Neural progenitor cell (in vitro differentiated cells): Measurements from ENCODE around the gene EDIL3. TPM values are rescaled to one million over a fixed set of nuclear protein-coding genes. Genes with fewer than 3 reads are reported as not detected.
"Not testable (repeated sequence)": the region's sequence is repeated elsewhere in the genome, so short reads cannot be mapped to it uniquely, and the experiment has no call there.

ENCODE experiments used
- DNase-seq: peaks from one replicate; pipeline ENCODE4 v3.0.0-alpha.2; 2016; ENCODE audit warnings: low spot score
- H2AFZ ChIP-seq: fragments of 200-600 bp; sonication (generic); replicated peaks from 2 replicates; pipeline ENCODE4 v1.6.1; 2016; ENCODE audit warnings: antibody characterized with exemption
- H3F3A ChIP-seq: fragments of 200-600 bp; sonication (generic); 2 replicates; pipeline ENCODE4 v1.6.1; 2016; ENCODE audit warnings: antibody characterized with exemption, low read depth
- H3K27ac ChIP-seq: fragments of 200-600 bp; sonication (generic); 2 replicates; pipeline ENCODE4 v1.5.1; 2016; ENCODE audit warnings: mild to moderate bottlenecking
- H3K27me3 ChIP-seq: fragments of 200-600 bp; sonication (generic); 2 replicates; pipeline ENCODE4 v1.6.1; 2016; ENCODE audit warnings: mild to moderate bottlenecking, moderate library complexity
- H3K36me3 ChIP-seq: fragments of 200-600 bp; sonication (generic); 2 replicates; pipeline ENCODE4 v1.5.1; 2016
- H3K4me1 ChIP-seq: fragments of 200-600 bp; sonication (generic); 2 replicates; pipeline ENCODE4 v1.6.1; 2016; ENCODE audit warnings: mixed run types
- H3K4me2 ChIP-seq: fragments of 200-600 bp; sonication (generic); 2 replicates; pipeline ENCODE4 v1.6.1; 2016
- H3K4me3 ChIP-seq: fragments of 200-600 bp; sonication (generic); 2 replicates; pipeline ENCODE4 v1.5.1; 2016
- H3K79me2 ChIP-seq: fragments of 200-600 bp; sonication (generic); 2 replicates; pipeline ENCODE4 v1.6.1; 2016; ENCODE audit warnings: low read depth
- H3K9ac ChIP-seq: fragments of 200-600 bp; sonication (generic); 2 replicates; pipeline ENCODE4 v1.6.1; 2016
- H3K9me3 ChIP-seq: fragments of 200-600 bp; sonication (generic); 2 replicates; pipeline ENCODE4 v1.5.1; 2016; ENCODE audit warnings: low read depth
- H4K20me1 ChIP-seq: fragments of 200-600 bp; sonication (generic); 2 replicates; pipeline ENCODE4 v1.6.1; 2016; ENCODE audit warnings: low read depth
- H3K27ac Mint-ChIP-seq: 3 replicates; pipeline ENCODE4 v1.8.0; 2021; ENCODE audit warnings: mixed read lengths
- H3K27me3 Mint-ChIP-seq: 2 replicates; pipeline ENCODE4 v1.8.0; 2022; ENCODE audit warnings: low read depth, mild to moderate bottlenecking, inconsistent platforms, moderate library complexity, mixed read lengths; ENCODE audit not compliant: insufficient read depth
- H3K36me3 Mint-ChIP-seq: 3 replicates; pipeline ENCODE4 v1.8.0; 2021; ENCODE audit warnings: mixed read lengths
- H3K4me1 Mint-ChIP-seq: 3 replicates; pipeline ENCODE4 v1.8.0; 2021; ENCODE audit warnings: mixed read lengths
- H3K4me3 Mint-ChIP-seq: 3 replicates; pipeline ENCODE4 v1.8.0; 2021; ENCODE audit warnings: mild to moderate bottlenecking, moderate library complexity, mixed read lengths
- H3K9me3 Mint-ChIP-seq: 3 replicates; pipeline ENCODE4 v1.8.0; 2020; ENCODE audit warnings: mixed read lengths
- EZH2 ChIP-seq: fragments of 200-600 bp; sonication (generic); IDR thresholded peaks from 2 replicates; pipeline ENCODE4 v1.6.1; 2017; ENCODE audit warnings: antibody characterized with exemption, mild to moderate bottlenecking, moderate library complexity
- EZH2phosphoT487 ChIP-seq: fragments of 200-600 bp; sonication (generic); IDR thresholded peaks from 2 replicates; pipeline ENCODE4 v1.6.1; 2017; ENCODE audit warnings: antibody characterized with exemption
- total RNA-seq: library from RNA; depleted of rRNA; stranded (reverse); fragments of >200 nt; gene quantifications from 2 replicates; pipeline ENCODE4 v1.2.3, GENCODE V29; 2015; ENCODE audit warnings: low replicate concordance
- TF ChIP-seq, protein P1 (sequence below): fragments of 200-600 bp; sonication (generic); IDR thresholded peaks from 2 replicates; pipeline ENCODE4 v1.5.1; 2017; ENCODE audit warnings: antibody characterized with exemption, mild to moderate bottlenecking

EDIL3 gene
- total RNA-seq, 1 donor from 2014 or later: 13.8 TPM

- H3K36me3 Mint-ChIP-seq: no peaks in the 10 kb centered on the region
- Histone ChIP-seq H3K9ac (no peak overlapping the region), H3F3A (no peaks in the 10 kb centered on the region), H3K4me1 (no peaks in the 10 kb centered on the region), H3K79me2 (no peaks in the 10 kb centered on the region), H3K4me2 (no peak overlapping the region), H4K20me1 (no peaks in the 10 kb centered on the region), H3K27ac (no peak overlapping the region), H3K4me3 (no peak overlapping the region), H3K36me3 (peaks cover 3% of the 10 kb centered on the region), H3K9me3 (peaks cover 5% of the 10 kb centered on the region), H3K27me3 (no peaks in the 10 kb centered on the region), H2AFZ (no peak overlapping the region)
- TF ChIP-seq EZH2 (no peak), EZH2phosphoT487 (no peak)
- TF ChIP-seq, protein P1, sequence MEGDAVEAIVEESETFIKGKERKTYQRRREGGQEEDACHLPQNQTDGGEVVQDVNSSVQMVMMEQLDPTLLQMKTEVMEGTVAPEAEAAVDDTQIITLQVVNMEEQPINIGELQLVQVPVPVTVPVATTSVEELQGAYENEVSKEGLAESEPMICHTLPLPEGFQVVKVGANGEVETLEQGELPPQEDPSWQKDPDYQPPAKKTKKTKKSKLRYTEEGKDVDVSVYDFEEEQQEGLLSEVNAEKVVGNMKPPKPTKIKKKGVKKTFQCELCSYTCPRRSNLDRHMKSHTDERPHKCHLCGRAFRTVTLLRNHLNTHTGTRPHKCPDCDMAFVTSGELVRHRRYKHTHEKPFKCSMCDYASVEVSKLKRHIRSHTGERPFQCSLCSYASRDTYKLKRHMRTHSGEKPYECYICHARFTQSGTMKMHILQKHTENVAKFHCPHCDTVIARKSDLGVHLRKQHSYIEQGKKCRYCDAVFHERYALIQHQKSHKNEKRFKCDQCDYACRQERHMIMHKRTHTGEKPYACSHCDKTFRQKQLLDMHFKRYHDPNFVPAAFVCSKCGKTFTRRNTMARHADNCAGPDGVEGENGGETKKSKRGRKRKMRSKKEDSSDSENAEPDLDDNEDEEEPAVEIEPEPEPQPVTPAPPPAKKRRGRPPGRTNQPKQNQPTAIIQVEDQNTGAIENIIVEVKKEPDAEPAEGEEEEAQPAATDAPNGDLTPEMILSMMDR: no peak
- no peaks in the 10 kb centered on the region for H3K9me3 Mint-ChIP-seq
- H3K4me3 Mint-ChIP-seq: no peak overlapping the region
- H3K27me3 Mint-ChIP-seq: no peaks in the 10 kb centered on the region
- no peaks in the 10 kb centered on the region for H3K4me1 Mint-ChIP-seq
- DNase-seq: no peak
- H3K27ac Mint-ChIP-seq: no peak overlapping the region
These were observed 57.1 kb downstream of the EDIL3 start for GRCh38 chr5:84327591-84327990.

- Histone ChIP-seq H3K27ac (no peak overlapping the region), H2AFZ (no peak overlapping the region), H3K4me3 (no peak overlapping the region), H3K36me3 (peaks cover 3% of the 10 kb centered on the region), H3K9me3 (peaks cover 12% of the 10 kb centered on the region), H3K4me1 (no peaks in the 10 kb centered on the region), H3F3A (no peaks in the 10 kb centered on the region), H3K27me3 (no peaks in the 10 kb centered on the region), H3K9ac (no peak overlapping the region), H4K20me1 (no peaks in the 10 kb centered on the region), H3K4me2 (no peak overlapping the region), H3K79me2 (no peaks in the 10 kb centered on the region)
- no peak for DNase-seq
- H3K36me3 Mint-ChIP-seq: no peaks in the 10 kb centered on the region
- no peak overlapping the region for H3K27ac Mint-ChIP-seq
- TF ChIP-seq EZH2: no peak
- TF ChIP-seq EZH2phosphoT487: no peak
- TF ChIP-seq, protein P1: no peak
- no peaks in the 10 kb centered on the region for H3K27me3 Mint-ChIP-seq
- no peaks in the 10 kb centered on the region for H3K4me1 Mint-ChIP-seq
- no peak overlapping the region for H3K4me3 Mint-ChIP-seq
- peaks cover 15% of the 10 kb centered on the region for H3K9me3 Mint-ChIP-seq
These were observed 62.0 kb downstream of the EDIL3 start for GRCh38 chr5:84322646-84323045.

- not testable (repeated sequence) for H3K36me3 Mint-ChIP-seq, H3K9ac ChIP-seq, H3K79me2 ChIP-seq, H3K27ac Mint-ChIP-seq, H3K27me3 Mint-ChIP-seq, H3K36me3 ChIP-seq, H4K20me1 ChIP-seq, H3K4me3 Mint-ChIP-seq, H2AFZ ChIP-seq, H3K27ac ChIP-seq, H3K27me3 ChIP-seq, H3K4me1 Mint-ChIP-seq, H3K4me1 ChIP-seq, H3K9me3 ChIP-seq, H3F3A ChIP-seq, H3K4me3 ChIP-seq, H3K4me2 ChIP-seq, DNase-seq
- H3K9me3 Mint-ChIP-seq: peaks cover 17% of the 10 kb centered on the region
These were observed 66.9 kb downstream of the EDIL3 start for GRCh38 chr5:84317826-84318225.

DNA sequence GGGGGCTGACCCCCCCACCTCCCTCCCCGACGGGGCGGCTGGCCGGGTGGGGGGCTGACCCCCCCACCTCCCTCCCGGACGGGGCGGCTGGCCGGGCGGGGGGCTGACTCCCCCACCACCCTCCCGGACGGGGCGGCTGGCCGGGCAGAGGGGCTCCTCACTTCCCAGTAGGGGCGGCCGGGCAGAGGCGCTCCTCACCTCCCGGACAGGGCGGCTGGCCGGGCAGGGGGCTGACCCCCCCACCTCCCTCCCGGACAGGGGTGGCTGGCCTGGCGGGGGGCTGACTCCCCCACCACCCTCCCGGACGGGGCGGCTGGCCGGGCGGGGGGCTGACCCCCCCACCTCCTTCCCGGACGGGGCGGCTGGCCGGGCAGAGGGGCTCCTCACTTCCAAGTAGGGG, 72.4 kb downstream of the EDIL3 start:
- H3K27ac ChIP-seq, H3K9me3 Mint-ChIP-seq, H3K9ac ChIP-seq, H3K27me3 Mint-ChIP-seq, H3K9me3 ChIP-seq, H3K4me2 ChIP-seq, H3F3A ChIP-seq, H4K20me1 ChIP-seq, H3K4me3 Mint-ChIP-seq, H3K36me3 ChIP-seq, H3K36me3 Mint-ChIP-seq, DNase-seq, H3K4me1 Mint-ChIP-seq, H3K27ac Mint-ChIP-seq, H3K27me3 ChIP-seq, H3K4me3 ChIP-seq, H3K79me2 ChIP-seq, H2AFZ ChIP-seq, H3K4me1 ChIP-seq: not testable (repeated sequence)

DNA sequence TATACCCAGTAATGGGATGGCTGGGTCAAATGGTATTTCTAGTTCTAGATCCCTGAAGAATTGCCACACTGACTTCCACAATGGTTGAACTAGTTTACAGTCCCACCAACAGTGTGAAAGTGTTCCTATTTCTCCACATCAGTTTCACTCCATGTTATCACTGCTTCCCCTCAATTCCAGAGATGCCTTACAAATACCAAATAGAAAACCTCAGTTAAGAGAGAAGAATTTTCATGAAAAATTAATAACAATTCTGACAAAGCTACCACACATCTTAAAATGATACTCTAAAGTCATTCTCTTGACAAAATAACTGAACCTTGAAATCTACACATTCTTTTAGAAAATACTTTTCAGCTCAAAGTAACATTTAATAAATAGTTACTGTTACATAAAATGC, 74.8 kb downstream of the EDIL3 start:
- not testable (repeated sequence) for H2AFZ ChIP-seq, H3K9ac ChIP-seq, H3K27me3 Mint-ChIP-seq, H3K27ac ChIP-seq, H3K27me3 ChIP-seq, H3K4me1 Mint-ChIP-seq, H3K27ac Mint-ChIP-seq, H3K9me3 ChIP-seq, H3K79me2 ChIP-seq, H3K4me3 ChIP-seq, H3F3A ChIP-seq, H3K4me2 ChIP-seq, H4K20me1 ChIP-seq, H3K36me3 ChIP-seq, DNase-seq, H3K4me1 ChIP-seq, H3K4me3 Mint-ChIP-seq, H3K9me3 Mint-ChIP-seq, H3K36me3 Mint-ChIP-seq
